GM23338 (cell line): ENCODE data around the gene NCAN. TPM values are rescaled to one million over a fixed set of nuclear protein-coding genes. Genes with fewer than 3 reads are reported as not detected.

Source experiments
- ATAC-seq: fragments of 200-7000 bp; cut with Tn5 transposase; 3 replicates; pipeline ENCODE4 v1.9.1; 2020
- DNase-seq: peaks from one replicate; pipeline ENCODE4 v3.0.0-alpha.2; 2015; ENCODE audit warnings: low spot score
- H2AFZ ChIP-seq: fragments of 200-600 bp; sonication (generic); 2 replicates; pipeline ENCODE4 v1.8.0; 2016; ENCODE audit warnings: antibody characterized with exemption, mild to moderate bottlenecking, moderate library complexity
- H3F3A ChIP-seq: fragments of 200-600 bp; sonication (generic); replicated peaks from 2 replicates; pipeline ENCODE4 v1.8.0; 2017; ENCODE audit warnings: antibody characterized with exemption, mixed run types, low read depth
- H3K27ac ChIP-seq: fragments of 200-600 bp; sonication (generic); 2 replicates; pipeline ENCODE4 v1.6.1; 2016; ENCODE audit warnings: low read depth
- H3K27me3 ChIP-seq: fragments of 200-600 bp; sonication (generic); 2 replicates; pipeline ENCODE4 v1.8.0; 2016; ENCODE audit warnings: mild to moderate bottlenecking, mixed run types, moderate library complexity; ENCODE audit not compliant: insufficient read depth
- H3K36me3 ChIP-seq: fragments of 200-600 bp; sonication (generic); 2 replicates; pipeline ENCODE4 v1.8.0; 2016; ENCODE audit warnings: mild to moderate bottlenecking; ENCODE audit not compliant: insufficient read depth
- H3K4me1 ChIP-seq: fragments of 200-600 bp; sonication (generic); 2 replicates; pipeline ENCODE4 v1.8.0; 2016; ENCODE audit warnings: mild to moderate bottlenecking, moderate library complexity; ENCODE audit not compliant: insufficient read depth
- H3K4me2 ChIP-seq: fragments of 200-600 bp; sonication (generic); 2 replicates; pipeline ENCODE4 v1.7.1; 2017; ENCODE audit warnings: mixed run types
- H3K4me3 ChIP-seq: fragments of 200-600 bp; sonication (generic); 2 replicates; pipeline ENCODE4 v1.6.1; 2016; ENCODE audit warnings: mixed run types
- H3K79me2 ChIP-seq: fragments of 200-600 bp; sonication (generic); replicated peaks from 2 replicates; pipeline ENCODE4 v1.8.0; 2017; ENCODE audit warnings: mild to moderate bottlenecking; ENCODE audit not compliant: insufficient read depth
- H3K9me2 ChIP-seq: fragments of 200-600 bp; sonication (generic); 2 replicates; pipeline ENCODE4 v1.8.0; 2017; ENCODE audit not compliant: insufficient read depth
- H4K20me1 ChIP-seq: fragments of 200-600 bp; sonication (generic); replicated peaks from 2 replicates; pipeline ENCODE4 v1.8.0; 2017; ENCODE audit warnings: mild to moderate bottlenecking; ENCODE audit not compliant: insufficient read depth
- H3K27ac Mint-ChIP-seq: 2 replicates; pipeline ENCODE4 v1.8.0; 2020; ENCODE audit warnings: inconsistent platforms, mild to moderate bottlenecking, moderate library complexity, mixed read lengths
- H3K27me3 Mint-ChIP-seq: 3 replicates; pipeline ENCODE4 v1.8.0; 2022; ENCODE audit warnings: low read depth, mild to moderate bottlenecking, moderate library complexity, mixed read lengths, inconsistent platforms; ENCODE audit not compliant: insufficient read depth, poor library complexity
- H3K36me3 Mint-ChIP-seq: 3 replicates; pipeline ENCODE4 v1.8.0; 2021; ENCODE audit warnings: low read depth, mild to moderate bottlenecking, inconsistent platforms, moderate library complexity, mixed read lengths
- H3K4me1 Mint-ChIP-seq: 3 replicates; pipeline ENCODE4 v1.8.0; 2020; ENCODE audit warnings: mild to moderate bottlenecking, inconsistent platforms, mixed read lengths
- H3K4me3 Mint-ChIP-seq: 3 replicates; pipeline ENCODE4 v1.8.0; 2021; ENCODE audit warnings: moderate library complexity, mild to moderate bottlenecking, inconsistent platforms, mixed read lengths
- H3K9me3 Mint-ChIP-seq: 3 replicates; pipeline ENCODE4 v1.8.0; 2020; ENCODE audit warnings: moderate library complexity, mild to moderate bottlenecking, inconsistent platforms, mixed read lengths
- CREB1 ChIP-seq: fragments of 250-450 bp; sonication (Bioruptor Pico); IDR thresholded peaks from 2 replicates; pipeline ENCODE4 v1.5.0; 2020; ENCODE audit warnings: low read depth, mild to moderate bottlenecking, moderate library complexity
- CTCF ChIP-seq, 2 experiments: fragments of 200-600 bp in 1 of 2; sonication (generic) in 1 of 2; conservative IDR thresholded peaks; 2 replicates each; pipeline versions ENCODE4 v1.5.1 to v1.6.1; 2016 to 2017; ENCODE audit warnings: antibody characterized with exemption in 2 of 2, low read depth in 2 of 2, mild to moderate bottlenecking in 2 of 2, moderate library complexity in 1 of 2
- ETS1 ChIP-seq: IDR thresholded peaks from 2 replicates; pipeline ENCODE4 v1.6.1; 2016; ENCODE audit warnings: antibody characterized with exemption
- EZH2 ChIP-seq: fragments of 200-600 bp; sonication (generic); IDR thresholded peaks from one replicate; pipeline ENCODE4 v1.8.0; 2017; ENCODE audit warnings: antibody characterized with exemption, mild to moderate bottlenecking, low read depth; ENCODE audit not compliant: unreplicated experiment
- EZH2phosphoT487 ChIP-seq: fragments of 200-600 bp; sonication (generic); IDR thresholded peaks from one replicate; pipeline ENCODE4 v1.8.1; 2018; ENCODE audit warnings: antibody characterized with exemption; ENCODE audit not compliant: unreplicated experiment
- JUNB ChIP-seq: IDR thresholded peaks from one replicate; pipeline ENCODE4 v1.6.1; 2016; ENCODE audit warnings: antibody characterized with exemption; ENCODE audit not compliant: unreplicated experiment
- NANOG ChIP-seq: IDR thresholded peaks from 2 replicates; pipeline ENCODE4 v1.6.1; 2016; ENCODE audit warnings: antibody characterized with exemption, borderline replicate concordance
- POLR2AphosphoS5 ChIP-seq: IDR thresholded peaks from 2 replicates; pipeline ENCODE4 v1.6.1; 2016; ENCODE audit warnings: antibody characterized with exemption, low read depth
- REST ChIP-seq: IDR thresholded peaks from one replicate; pipeline ENCODE4 v1.6.1; 2018; ENCODE audit warnings: antibody characterized with exemption; ENCODE audit not compliant: unreplicated experiment
- STAT1 ChIP-seq: IDR thresholded peaks from one replicate; pipeline ENCODE4 v1.6.1; 2016; ENCODE audit warnings: antibody characterized with exemption; ENCODE audit not compliant: unreplicated experiment
- ZNF114 ChIP-seq: fragments of 250-450 bp; sonication (Bioruptor Pico); IDR thresholded peaks from 2 replicates; pipeline ENCODE4 v1.5.0; 2020; ENCODE audit warnings: mild to moderate bottlenecking, moderate library complexity
- ZNF331 ChIP-seq: fragments of 250-450 bp; sonication (Bioruptor Pico); IDR thresholded peaks from 2 replicates; pipeline ENCODE4 v1.5.0; 2020; ENCODE audit warnings: low read depth, mild to moderate bottlenecking, moderate library complexity
- ZNF462 ChIP-seq: fragments of 250-450 bp; sonication (Bioruptor Pico); IDR thresholded peaks from 2 replicates; pipeline ENCODE4 v1.5.0; 2020; ENCODE audit warnings: mild to moderate bottlenecking, moderate library complexity
- polyA plus RNA-seq: library from polyadenylated mRNA; unstranded; fragments of >200 nt; fragmentation: Nextera tagmentation; extraction: Ambion mirVana; gene quantifications from 2 replicates; pipeline ENCODE4 v1.2.1, GENCODE V29; 2016
- total RNA-seq: library from RNA; depleted of rRNA; stranded (reverse); fragments of >200 nt; shearing (Covaris generic); gene quantifications from 2 replicates; pipeline ENCODE4 v1.2.3, GENCODE V29; 2014

NCAN gene
- total and polyA plus RNA-seq, 2 experiments from 2014 or later, result 1.8 to 9.4 TPM

GRCh38 chr19:19234220-19234816 is 22.6 kb downstream of the NCAN start:
- Mint-ChIP-seq H3K9me3 (peaks cover 31% of the 10 kb centered on the region), H3K4me3 (no peak overlapping the region), H3K27me3 (peaks cover 11% of the 10 kb centered on the region), H3K27ac (no peak overlapping the region), H3K36me3 (peaks cover 9% of the 10 kb centered on the region; the same call in 2 of the 3 replicates), H3K4me1 (no peaks in the 10 kb centered on the region; the same call in 2 of the 3 replicates)
- Histone ChIP-seq H3K27ac (no peak overlapping the region), H3K9me2 (peaks cover 4% of the 10 kb centered on the region; the same call in 1 of the 2 replicates), H3K36me3 (no peaks in the 10 kb centered on the region; the same call in 1 of the 2 replicates), H3K4me2 (no peak overlapping the region), H3K4me3 (no peak overlapping the region), H2AFZ (no peak overlapping the region), H4K20me1 (no peaks in the 10 kb centered on the region), H3K4me1 (no peaks in the 10 kb centered on the region), H3K79me2 (no peaks in the 10 kb centered on the region), H3K27me3 (no peaks in the 10 kb centered on the region), H3F3A (no peaks in the 10 kb centered on the region)
- DNase-seq (no peak), ATAC-seq (no peak)
- TF ChIP-seq ETS1, result no peak
- no peak for TF ChIP-seq STAT1
- no peak for TF ChIP-seq EZH2phosphoT487
- no peak for TF ChIP-seq NANOG
- no peak for TF ChIP-seq EZH2
- TF ChIP-seq JUNB, result no peak
- no peak for TF ChIP-seq CTCF (conservative IDR thresholded peaks at IDR 0.05; ENCODE audit: low read depth in 2 of 2)
- no peak for TF ChIP-seq ZNF331
- TF ChIP-seq CREB1, result no peak
- TF ChIP-seq ZNF114 (CRISPR knock-in tag), result no peak
- no peak for TF ChIP-seq REST
- no peak for TF ChIP-seq POLR2AphosphoS5
- no peak for TF ChIP-seq ZNF462
